HepG2 (cell line): Measurements from ENCODE around the gene ZNF629. TPM values are rescaled to one million over a fixed set of nuclear protein-coding genes. Genes with fewer than 3 reads are reported as not detected.

Source experiments
- ATAC-seq: fragments of 200-7000 bp; cut with Tn5 transposase; 3 replicates; pipeline ENCODE4 v1.9.1; 2020; ENCODE audit warnings: mild to moderate bottlenecking, moderate library complexity
- BruUV-seq: library from RNA; stranded (reverse); fragments of 400-500 nt; replicated peaks from 2 replicates; lab custom pipeline; 2021; lab: Mats Ljungman, UMichigan
- CTCF ChIA-PET: fragments of 300-600 bp; formaldehyde crosslinking; extraction: SDS; loops from one replicate; lab custom pipeline; 2021; ENCODE audit warnings: low total read pairs, inconsistent platforms, low intra/inter-chr PET ratio; lab: Yijun Ruan, JAX
- POLR2A ChIA-PET: fragments of 350-600 bp; sonication (Branson Sonifier 250); formaldehyde crosslinking; loops from one replicate; lab custom pipeline; 2020; ENCODE audit warnings: antibody characterized with exemption, inconsistent platforms; lab: Yijun Ruan, JAX
- DNase-seq: peaks from one replicate; pipeline ENCODE4 v3.0.0-alpha.2; 2015; ENCODE audit warnings: low spot score
- FAIRE-seq: peaks from 3 replicates; lab custom pipeline; 2011; peaks lifted over from hg19 to GRCh38; lab: Jason Lieb, UNC
- H2AFZ ChIP-seq: one replicate; pipeline ENCODE4 v1.6.1; 2011; ENCODE audit warnings: low read length, inconsistent platforms
- H3K27ac ChIP-seq: fragments of 300-600 bp; 3 replicates; pipeline ENCODE4 v1.8.0; 2011; ENCODE audit warnings: mixed run types, mild to moderate bottlenecking, mixed read lengths, low read length, inconsistent platforms; ENCODE audit not compliant: insufficient read depth; ENCODE audit errors: extremely low read length
- H3K27me3 ChIP-seq, 2 experiments: fragments of 200-600 bp in 1 of 2; 2 replicates in 1 of 2; 3 replicates in 1 of 2; pipeline versions ENCODE4 v1.6.0 to v1.8.0; 2011; ENCODE audit warnings: low read length in 2 of 2, mild to moderate bottlenecking in 2 of 2, moderate library complexity in 2 of 2, inconsistent platforms in 1 of 2; ENCODE audit not compliant: insufficient read depth in 2 of 2, control insufficient read depth in 1 of 2
- H3K36me3 ChIP-seq, 2 experiments: fragments of 200-600 bp in 1 of 2; replicated peaks in 1 of 2; 2 replicates in 1 of 2; 3 replicates in 1 of 2; pipeline versions ENCODE4 v1.5.1 to v1.8.0; 2011; ENCODE audit warnings: low read length in 2 of 2, inconsistent platforms in 1 of 2; ENCODE audit not compliant: insufficient read depth in 2 of 2, control insufficient read depth in 1 of 2
- H3K4me1 ChIP-seq: 2 replicates; pipeline ENCODE4 v1.5.1; 2012; ENCODE audit warnings: low read length, inconsistent platforms; ENCODE audit not compliant: insufficient read depth
- H3K4me2 ChIP-seq: 2 replicates; pipeline ENCODE4 v1.6.0; 2011; ENCODE audit warnings: low read depth, low read length, inconsistent platforms
- H3K4me3 ChIP-seq, 3 experiments: fragments of 200-600 bp in 1 of 3; sonication (generic), shearing (Covaris generic) in 1 of 3; replicated peaks in 1 of 3; 2 replicates each; pipeline ENCODE4 v1.5.1; 2011 to 2016; ENCODE audit warnings: low read length in 3 of 3, inconsistent platforms in 2 of 3, low read depth in 2 of 3, mild to moderate bottlenecking in 2 of 3, control low read depth in 1 of 3, mixed read lengths in 1 of 3; ENCODE audit not compliant: insufficient read depth in 1 of 3
- H3K79me2 ChIP-seq: one replicate; pipeline ENCODE4 v1.6.1; 2011; ENCODE audit warnings: low read length, inconsistent platforms; ENCODE audit not compliant: insufficient read depth
- H3K9ac ChIP-seq: 2 replicates; pipeline ENCODE4 v1.6.0; 2011; ENCODE audit warnings: mild to moderate bottlenecking, low read depth, low read length, inconsistent platforms; ENCODE audit not compliant: insufficient read depth
- H3K9me3 ChIP-seq: 2 replicates; pipeline ENCODE4 v1.5.1; 2012; ENCODE audit warnings: mild to moderate bottlenecking, low read length
- H4K20me1 ChIP-seq: 2 replicates; pipeline ENCODE4 v1.6.0; 2011; ENCODE audit warnings: inconsistent platforms, mild to moderate bottlenecking, low read length, moderate library complexity; ENCODE audit not compliant: insufficient read depth
- ATRX ChIP-seq: sonication (generic); formaldehyde crosslinking; IDR thresholded peaks from 2 replicates; pipeline ENCODE4 v1.4.0; 2020; ENCODE audit warnings: missing genetic modification reagents, borderline replicate concordance
- CREB1 ChIP-seq, 2 experiments: fragments of 450-650 bp in 1 of 2; IDR thresholded peaks; 2 replicates each; pipeline ENCODE4 v1.6.1; 2016 to 2017; ENCODE audit warnings: control low read depth in 1 of 2, mild to moderate bottlenecking in 1 of 2, missing compliant biosample characterization in 1 of 2, missing genetic modification characterization in 1 of 2
- HNF1B ChIP-seq: sonication (generic); formaldehyde crosslinking; IDR thresholded peaks from 2 replicates; pipeline ENCODE4 v1.5.1; 2020; ENCODE audit warnings: mild to moderate bottlenecking, moderate library complexity, missing genetic modification reagents
- NFYB ChIP-seq: sonication (generic); formaldehyde crosslinking; IDR thresholded peaks from 2 replicates; pipeline ENCODE4 v1.4.0; 2020; ENCODE audit warnings: missing genetic modification reagents
- NR2F6 ChIP-seq, 2 experiments: IDR thresholded peaks; 2 replicates each; pipeline ENCODE4 v1.6.1; 2016; ENCODE audit warnings: antibody characterized with exemption in 1 of 2, mild to moderate bottlenecking in 1 of 2
- PITX1 ChIP-seq: sonication (generic); formaldehyde crosslinking; IDR thresholded peaks from 2 replicates; pipeline ENCODE4 v1.5.1; 2020; ENCODE audit warnings: mild to moderate bottlenecking, missing genetic modification reagents
- POLR2A ChIP-seq, 2 experiments: IDR thresholded peaks; 2 replicates each; pipeline ENCODE4 v1.6.1; 2011; ENCODE audit warnings: low read depth in 2 of 2, low read length in 2 of 2, mild to moderate bottlenecking in 1 of 2, moderate library complexity in 1 of 2; ENCODE audit not compliant: insufficient read depth in 1 of 2
- POLR2AphosphoS5 ChIP-seq: IDR thresholded peaks from 2 replicates; pipeline ENCODE4 v1.6.1; 2012; ENCODE audit warnings: low read depth, low read length
- SP2 ChIP-seq: sonication (generic); formaldehyde crosslinking; IDR thresholded peaks from 2 replicates; pipeline ENCODE4 v1.5.1; 2020; ENCODE audit warnings: mild to moderate bottlenecking, missing genetic modification reagents
- TFE3 ChIP-seq: IDR thresholded peaks from 2 replicates; pipeline ENCODE4 v1.6.1; 2016
- THAP11 ChIP-seq: IDR thresholded peaks from 2 replicates; pipeline ENCODE4 v1.6.1; 2016; ENCODE audit warnings: missing biosample characterization, missing genetic modification reagents
- ZNF24 ChIP-seq: fragments of 450-650 bp; IDR thresholded peaks from 2 replicates; pipeline ENCODE4 v1.6.1; 2017; ENCODE audit warnings: antibody characterized with exemption, mild to moderate bottlenecking
- ZNF629 ChIP-seq: sonication (generic); formaldehyde crosslinking; conservative IDR thresholded peaks from 2 replicates; pipeline ENCODE4 v1.5.0; 2020; ENCODE audit warnings: missing genetic modification reagents
- WGBS: methylation state at CpG from one replicate; pipeline ENCODE4 v1.1.6; 2017; ENCODE audit warnings: low lambda C conversion rate; 5-methylcytosine and 5-hydroxymethylcytosine counted together
- in situ Hi-C: cut with HindIII; loops from 2 replicates; pipeline ENCODE4 v1.10.0; 2017; ENCODE audit warnings: low pct_unique_long_range_greater_than_20kb; ENCODE audit not compliant: extremely low pct_ligation_motif_present
- intact Hi-C: fragments of 100-400 bp; cut with micrococcal nuclease; formaldehyde crosslinking; loops from one replicate; pipeline ENCODE4 v1.10.0; 2022; ENCODE audit not compliant: unreplicated experiment
- polyA plus RNA-seq, 8 experiments: library from polyadenylated mRNA; depleted of rRNA in 3 of 8; stranded (reverse) in 7 of 8; unstranded in 1 of 8; fragments of >200 nt; fragmentation: Illumina TruSeq in 4 of 8; extraction: Trizol in 4 of 8; gene quantifications; 2 replicates each; pipeline versions ENCODE4 v1.2.1 to v1.2.3, GENCODE V29; 2011 to 2016; ENCODE audit warnings: low read depth in 4 of 8, missing spikeins in 1 of 8, mixed read lengths in 1 of 8; ENCODE audit not compliant: insufficient read depth in 1 of 8
- total RNA-seq, 5 experiments: library from RNA; depleted of rRNA; stranded (reverse); fragments of >200 nt; fragmentation: Illumina TruSeq; extraction: Trizol; gene quantifications; 2 replicates each; pipeline ENCODE4 v1.2.3, GENCODE V29; 2016; ENCODE audit warnings: low read depth in 1 of 5
- TF ChIP-seq, protein P1 (sequence below): sonication (generic); formaldehyde crosslinking; IDR thresholded peaks from 2 replicates; pipeline ENCODE4 v1.4.0; 2020; ENCODE audit warnings: mild to moderate bottlenecking, low read depth, missing genetic modification reagents

Gene ZNF629
- total and polyA plus RNA-seq, 2 of the 13 experiments (the other 11 are each of a cell fraction or from before 2014, with no cell fraction given) = 6.1 to 16.5 TPM

GRCh38 chr16:30785126-30786106, 1.6 kb downstream of the ZNF629 start:
- intact Hi-C loops = loop anchor here (5.0 kb wide), 1 partner anchor 212 kb away; no protein-coding TSS in a partner anchor
- no peak for DNase-seq
- H4K20me1 ChIP-seq = no peaks in the 10 kb centered on the region; the same call in 1 of the 2 replicates
- TSS peak; percentile 39 for BruUV-seq
- no peak for ATAC-seq
- H3K27ac ChIP-seq = peak overlapping the region; percentile 78
- H3K27me3 ChIP-seq = no peaks in the 10 kb centered on the region; a peak in 1 of 5 replicates
- ChIA-PET CTCF (no interaction called here), POLR2A (interaction anchor here (1.3 to 2.4 kb wide), 3 partner anchors 11 to 90 kb away, joined by 3 to 12 read pairs (median 9); no protein-coding TSS in a partner anchor)
- peak overlapping the region; percentile 92 for H3K4me2 ChIP-seq
- H3K79me2 ChIP-seq = peaks cover 29% of the 10 kb centered on the region
- no peak for TF ChIP-seq ATRX (CRISPR knock-in tag)
- TF ChIP-seq ZNF629 (CRISPR knock-in tag) = peak; percentile 81
- TF ChIP-seq TFE3 (CRISPR knock-in tag) = 0 out of 2 replicates have a peak, but pooled peaks have one; percentile 23
- 0 out of 4 replicates have a peak, but pooled peaks of 1 of the 2 experiments have one; percentile 27 for TF ChIP-seq POLR2A (IDR thresholded peaks at IDR 0.05; ENCODE audit: insufficient read depth in 1 of 2, low read depth in 2 of 2, low read length in 2 of 2)
- TF ChIP-seq ZNF24 = peak; percentile 59; the same call in 1 of the 2 replicates
- TF ChIP-seq PITX1 (CRISPR knock-in tag) = no peak
- TF ChIP-seq SP2 (CRISPR knock-in tag) = 0 out of 2 replicates have a peak, but pooled peaks have one; percentile 26
- no peak for TF ChIP-seq NR2F6 (IDR thresholded peaks at IDR 0.05)
- TF ChIP-seq NR2F6 (CRISPR knock-in tag; IDR thresholded peaks at IDR 0.05) = no peak
- no peak for TF ChIP-seq CREB1 (IDR thresholded peaks at IDR 0.05)
- TF ChIP-seq CREB1 (CRISPR knock-in tag; IDR thresholded peaks at IDR 0.05) = no peak
- TF ChIP-seq, protein P1, sequence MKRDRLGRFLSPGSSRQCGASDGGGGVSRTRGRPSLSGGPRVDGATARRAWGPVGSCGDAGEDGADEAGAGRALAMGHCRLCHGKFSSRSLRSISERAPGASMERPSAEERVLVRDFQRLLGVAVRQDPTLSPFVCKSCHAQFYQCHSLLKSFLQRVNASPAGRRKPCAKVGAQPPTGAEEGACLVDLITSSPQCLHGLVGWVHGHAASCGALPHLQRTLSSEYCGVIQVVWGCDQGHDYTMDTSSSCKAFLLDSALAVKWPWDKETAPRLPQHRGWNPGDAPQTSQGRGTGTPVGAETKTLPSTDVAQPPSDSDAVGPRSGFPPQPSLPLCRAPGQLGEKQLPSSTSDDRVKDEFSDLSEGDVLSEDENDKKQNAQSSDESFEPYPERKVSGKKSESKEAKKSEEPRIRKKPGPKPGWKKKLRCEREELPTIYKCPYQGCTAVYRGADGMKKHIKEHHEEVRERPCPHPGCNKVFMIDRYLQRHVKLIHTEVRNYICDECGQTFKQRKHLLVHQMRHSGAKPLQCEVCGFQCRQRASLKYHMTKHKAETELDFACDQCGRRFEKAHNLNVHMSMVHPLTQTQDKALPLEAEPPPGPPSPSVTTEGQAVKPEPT (CRISPR knock-in tag) = no peak
- no peak for TF ChIP-seq THAP11 (CRISPR knock-in tag)
- no peak for TF ChIP-seq NFYB (CRISPR knock-in tag)
- TF ChIP-seq POLR2AphosphoS5 = no peak
- TF ChIP-seq HNF1B = 0 out of 2 replicates have a peak, but pooled peaks have one; percentile 15
- H3K9me3 ChIP-seq = no peaks in the 10 kb centered on the region
- WGBS = 88% methylated on average over 7 of the region's 7 CpGs
- H3K9ac ChIP-seq = peak overlapping the region; percentile 95
- in situ Hi-C loops = no loop called here
- FAIRE-seq = no peak
- H3K36me3 ChIP-seq = peaks cover 19 to 29% of the 10 kb centered on the region in 2 experiments
- H2AFZ ChIP-seq = no peak overlapping the region
- H3K4me3 ChIP-seq = peak overlapping the region; percentile 99 to 100 (median 100)
- H3K4me1 ChIP-seq = peaks cover 30% of the 10 kb centered on the region
